Measurements from ENCODE around the gene TRAPPC2B. TPM values are rescaled to one million over a fixed set of nuclear protein-coding genes. Genes with fewer than 3 reads are reported as not detected.
A peak's percentile ranks its signal among the peaks of the same experiment; 100 is the strongest.

The TRAPPC2B gene
- total RNA-seq, 1 donor from 2014 or later: 10.7 TPM

GRCh38 chr19:57398868-57399267 lies 35.5 kb downstream of the TRAPPC2B start:
- Histone ChIP-seq H3F3A (ENCODE audit: low read depth) (no peaks in the 10 kb centered on the region), H3K79me2 (ENCODE audit: low read depth) (peaks cover 7% of the 10 kb centered on the region), H3K27ac (no peak overlapping the region), H3K4me3 (no peak overlapping the region), H3K4me2 (no peak overlapping the region), H3K36me3 (no peaks in the 10 kb centered on the region), H3K9me3 (ENCODE audit: low read depth) (no peaks in the 10 kb centered on the region), H4K20me1 (ENCODE audit: low read depth) (no peaks in the 10 kb centered on the region), H3K9ac (no peak overlapping the region), H3K4me1 (no peaks in the 10 kb centered on the region), H2AFZ (replicated peaks) (no peak overlapping the region), H3K27me3 (no peaks in the 10 kb centered on the region)
- DNase-seq (ENCODE audit: low spot score): no peak
- no peak for TF ChIP-seq EZH2phosphoT487 (IDR thresholded peaks at IDR 0.05)
- no peak for TF ChIP-seq CTCF (IDR thresholded peaks at IDR 0.05)
- no peak for TF ChIP-seq EZH2 (IDR thresholded peaks at IDR 0.05)
- Mint-ChIP-seq H3K9me3 (peaks cover 22% of the 10 kb centered on the region), H3K36me3 (peaks cover 62% of the 10 kb centered on the region), H3K27ac (no peak overlapping the region), H3K4me1 (no peaks in the 10 kb centered on the region), H3K27me3 (ENCODE audit: insufficient read depth, low read depth) (peaks cover 2% of the 10 kb centered on the region), H3K4me3 (no peak overlapping the region)

GRCh38 chr19:57403737-57404563 lies 40.6 kb downstream of the TRAPPC2B start:
- no peaks in the 10 kb centered on the region for H3K4me1 Mint-ChIP-seq
- Histone ChIP-seq H3K4me3 (no peak overlapping the region), H3K79me2 (ENCODE audit: low read depth) (no peaks in the 10 kb centered on the region), H3K9me3 (ENCODE audit: low read depth) (no peaks in the 10 kb centered on the region), H3F3A (ENCODE audit: low read depth) (no peaks in the 10 kb centered on the region), H4K20me1 (ENCODE audit: low read depth) (no peaks in the 10 kb centered on the region), H3K36me3 (no peaks in the 10 kb centered on the region), H3K27me3 (no peaks in the 10 kb centered on the region), H3K9ac (no peak overlapping the region), H3K4me1 (no peaks in the 10 kb centered on the region), H2AFZ (replicated peaks) (no peak overlapping the region), H3K4me2 (no peak overlapping the region), H3K27ac (no peak overlapping the region)
- no peak for DNase-seq (ENCODE audit: low spot score)
- no peak overlapping the region for H3K4me3 Mint-ChIP-seq
- H3K27ac Mint-ChIP-seq: no peak overlapping the region
- H3K9me3 Mint-ChIP-seq: peaks cover 14% of the 10 kb centered on the region
- H3K36me3 Mint-ChIP-seq: peaks cover 23% of the 10 kb centered on the region
- H3K27me3 Mint-ChIP-seq (ENCODE audit: insufficient read depth, low read depth): peaks cover 1% of the 10 kb centered on the region
- TF ChIP-seq CTCF (IDR thresholded peaks at IDR 0.05): no peak

GRCh38 chr19:57406516-57407123 lies 43.3 kb downstream of the TRAPPC2B start:
- H3K4me2 ChIP-seq: no peak overlapping the region
- H3K27ac ChIP-seq: no peak overlapping the region
- peak overlapping the region; percentile 29 for H3K4me3 Mint-ChIP-seq
- no peaks in the 10 kb centered on the region for H3K27me3 ChIP-seq
- H2AFZ ChIP-seq (replicated peaks): peak overlapping the region; percentile 38
- peak; percentile 85 for DNase-seq (ENCODE audit: low spot score)
- H3K4me1 Mint-ChIP-seq: peaks cover 2% of the 10 kb centered on the region
- H4K20me1 ChIP-seq (ENCODE audit: low read depth): peaks cover 1% of the 10 kb centered on the region
- no peaks in the 10 kb centered on the region for H3F3A ChIP-seq (ENCODE audit: low read depth)
- no peaks in the 10 kb centered on the region for H3K9me3 ChIP-seq (ENCODE audit: low read depth)
- TF ChIP-seq CTCF (IDR thresholded peaks at IDR 0.05) (peak; percentile 89), EZH2phosphoT487 (IDR thresholded peaks at IDR 0.05) (no peak), EZH2 (IDR thresholded peaks at IDR 0.05) (no peak)
- H3K9ac ChIP-seq: no peak overlapping the region
- no peak overlapping the region for H3K4me3 ChIP-seq
- H3K36me3 ChIP-seq: no peaks in the 10 kb centered on the region
- peaks cover 2% of the 10 kb centered on the region for H3K27me3 Mint-ChIP-seq (ENCODE audit: insufficient read depth, low read depth)
- peaks cover 5% of the 10 kb centered on the region for H3K36me3 Mint-ChIP-seq
- H3K4me1 ChIP-seq: no peaks in the 10 kb centered on the region
- no peak overlapping the region for H3K27ac Mint-ChIP-seq
- H3K9me3 Mint-ChIP-seq: peaks cover 6% of the 10 kb centered on the region
- peaks cover 4% of the 10 kb centered on the region for H3K79me2 ChIP-seq (ENCODE audit: low read depth)

Data from neural progenitor cell (in vitro differentiated cells).